H1 (cell line): ENCODE data around the gene SOCS6. TPM values are rescaled to one million over a fixed set of nuclear protein-coding genes. Genes with fewer than 3 reads are reported as not detected.

ENCODE experiments used
- GABPA ChIP-seq: IDR thresholded peaks from 2 replicates; pipeline ENCODE4 v1.6.1; 2011; ENCODE audit warnings: mild to moderate bottlenecking, low read length, moderate library complexity, borderline replicate concordance; ENCODE audit not compliant: insufficient read depth
- HDAC6 ChIP-seq: IDR thresholded peaks from one replicate; pipeline ENCODE4 v1.7.1; 2012; ENCODE audit warnings: low read depth, mild to moderate bottlenecking, inconsistent platforms, low read length, moderate library complexity
- SP4 ChIP-seq: IDR thresholded peaks from 2 replicates; pipeline ENCODE4 v1.6.1; 2012; ENCODE audit warnings: low read length, inconsistent platforms
- polyA plus RNA-seq, 7 experiments: library from polyadenylated mRNA; depleted of rRNA in 3 of 7; stranded (reverse) in 5 of 7; unstranded in 2 of 7; fragments of >200 nt in 5 of 7; fragments of 200-250 nt in 2 of 7; gene quantifications; 1 replicate in 5 of 7; 2 replicates in 1 of 7; 4 replicates in 1 of 7; pipeline versions ENCODE4 v1.2.1 to v1.2.3, GENCODE V29; 2011 to 2013; ENCODE audit warnings: missing spikeins in 2 of 7, mixed read lengths in 2 of 7
- total RNA-seq: library from RNA; stranded (reverse); fragmentation: NEBNext Ultra II Directional; extraction: Animal tissue kit (Norgen Biotek cat#: 25700); gene quantifications from 2 replicates; pipeline ENCODE4 v1.2.1, GENCODE V29; 2021

The SOCS6 gene
- total and polyA plus RNA-seq, 2 of the 8 experiments (the other 6 are each of a cell fraction or from before 2014, with no cell fraction given): 9.1 to 22.9 TPM

GRCh38 chr18:70371908-70372307 lies 83.1 kb downstream of the SOCS6 start (continued):
- no peak for TF ChIP-seq SP4
- TF ChIP-seq HDAC6: no peak
- no peak for TF ChIP-seq GABPA
